ENCODE data around the gene SH3BP2.

DNA sequence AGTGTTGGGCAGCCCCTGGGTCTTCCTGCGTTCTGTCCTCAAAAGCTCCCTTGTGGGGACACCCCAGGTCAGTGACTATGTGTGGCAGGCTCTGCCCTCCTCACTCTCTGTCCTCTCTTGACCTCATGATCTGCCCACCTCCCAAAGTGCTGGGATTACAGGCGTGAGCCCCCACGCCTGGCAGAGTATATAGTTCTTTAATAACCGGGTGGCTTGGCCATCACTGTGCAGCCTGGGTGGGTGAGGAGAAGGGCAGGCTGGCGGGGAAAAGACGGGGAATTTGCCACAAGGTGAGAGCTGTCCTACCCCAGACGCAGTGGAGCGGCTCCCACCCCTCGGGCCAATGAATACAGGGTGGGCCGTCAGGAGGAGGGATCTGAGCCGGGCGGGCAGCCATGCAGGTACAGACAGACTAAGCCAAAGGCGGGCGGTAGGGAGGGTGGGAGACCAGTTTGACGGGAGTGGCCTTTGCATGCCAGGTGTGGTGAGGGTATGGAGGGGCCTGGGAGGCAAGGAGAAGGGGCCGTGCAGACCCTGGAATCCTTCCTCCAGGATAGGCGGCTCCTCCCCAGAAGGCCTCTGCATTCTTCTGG lies 2.5 kb downstream of the SH3BP2 start:
- TF ChIP-seq, protein P1, sequence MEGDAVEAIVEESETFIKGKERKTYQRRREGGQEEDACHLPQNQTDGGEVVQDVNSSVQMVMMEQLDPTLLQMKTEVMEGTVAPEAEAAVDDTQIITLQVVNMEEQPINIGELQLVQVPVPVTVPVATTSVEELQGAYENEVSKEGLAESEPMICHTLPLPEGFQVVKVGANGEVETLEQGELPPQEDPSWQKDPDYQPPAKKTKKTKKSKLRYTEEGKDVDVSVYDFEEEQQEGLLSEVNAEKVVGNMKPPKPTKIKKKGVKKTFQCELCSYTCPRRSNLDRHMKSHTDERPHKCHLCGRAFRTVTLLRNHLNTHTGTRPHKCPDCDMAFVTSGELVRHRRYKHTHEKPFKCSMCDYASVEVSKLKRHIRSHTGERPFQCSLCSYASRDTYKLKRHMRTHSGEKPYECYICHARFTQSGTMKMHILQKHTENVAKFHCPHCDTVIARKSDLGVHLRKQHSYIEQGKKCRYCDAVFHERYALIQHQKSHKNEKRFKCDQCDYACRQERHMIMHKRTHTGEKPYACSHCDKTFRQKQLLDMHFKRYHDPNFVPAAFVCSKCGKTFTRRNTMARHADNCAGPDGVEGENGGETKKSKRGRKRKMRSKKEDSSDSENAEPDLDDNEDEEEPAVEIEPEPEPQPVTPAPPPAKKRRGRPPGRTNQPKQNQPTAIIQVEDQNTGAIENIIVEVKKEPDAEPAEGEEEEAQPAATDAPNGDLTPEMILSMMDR (conservative IDR thresholded peaks at IDR 0.05) = no peak
- no peak for TF ChIP-seq EZH2 (IDR thresholded peaks at IDR 0.05; ENCODE audit: low read depth)

Data from PC-9 (cell line).